ENCODE data around the gene TP53I11.

TP53I11 gene

DNA sequence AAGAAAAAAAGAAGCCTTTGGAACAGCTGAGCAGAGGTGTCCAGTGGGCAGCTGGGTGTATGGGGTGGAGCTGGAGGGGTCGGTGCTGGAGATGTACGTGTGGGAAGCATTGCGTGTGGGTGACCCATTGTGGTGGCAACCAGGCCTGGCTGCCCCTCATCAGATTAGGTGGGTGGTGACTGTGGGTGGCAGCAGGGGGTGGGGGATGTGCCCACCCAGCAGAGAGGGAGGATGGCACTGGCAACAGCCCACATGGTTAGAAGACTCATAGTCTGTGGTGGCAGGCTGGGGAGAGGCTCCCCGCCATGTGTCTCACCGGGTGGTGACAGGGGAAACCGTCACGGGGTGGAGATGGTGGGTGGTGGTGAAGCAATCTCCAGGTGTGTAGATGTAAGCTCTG, 27.6 kb downstream of the TP53I11 start:
- H3K27me3 ChIP-seq (ENCODE audit: low read length): no peaks in the 10 kb centered on the region

DNA sequence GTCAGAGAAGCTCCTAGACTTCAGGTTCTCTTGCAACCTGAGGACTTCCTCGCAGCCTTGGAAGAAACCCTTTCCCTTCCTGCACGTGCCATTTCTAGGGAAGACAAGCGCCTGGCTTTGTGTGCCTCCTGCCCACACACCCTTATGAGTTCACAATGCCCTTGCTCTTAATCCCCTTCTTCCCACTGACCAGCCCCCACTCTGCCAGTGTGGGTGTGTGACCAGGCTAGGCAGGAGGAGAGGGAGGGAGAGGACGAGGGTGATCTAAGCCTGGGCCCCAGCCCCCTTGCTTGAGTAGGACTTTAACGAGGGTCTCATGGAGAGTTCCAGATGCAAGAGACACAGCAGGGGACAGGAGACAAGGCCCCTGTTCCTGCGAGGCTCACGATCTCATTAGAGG, 30.2 kb downstream of the TP53I11 start:
- H3F3A ChIP-seq (ENCODE audit: insufficient read depth): no peaks in the 10 kb centered on the region
- no peaks in the 10 kb centered on the region for H3K79me2 ChIP-seq (ENCODE audit: insufficient read depth, low read length)
- H2AFZ ChIP-seq (ENCODE audit: low read depth, low read length, severe bottlenecking): no peak overlapping the region
- no peaks in the 10 kb centered on the region for H3K9me3 ChIP-seq (ENCODE audit: insufficient read depth, low read length)
- H3K27me3 ChIP-seq (ENCODE audit: low read length): no peaks in the 10 kb centered on the region
- no peaks in the 10 kb centered on the region for H3K36me3 ChIP-seq (ENCODE audit: low read length)
- H3K9me2 ChIP-seq (replicated peaks; ENCODE audit: insufficient read depth, low read length): no peaks in the 10 kb centered on the region
- TF ChIP-seq, protein P1, sequence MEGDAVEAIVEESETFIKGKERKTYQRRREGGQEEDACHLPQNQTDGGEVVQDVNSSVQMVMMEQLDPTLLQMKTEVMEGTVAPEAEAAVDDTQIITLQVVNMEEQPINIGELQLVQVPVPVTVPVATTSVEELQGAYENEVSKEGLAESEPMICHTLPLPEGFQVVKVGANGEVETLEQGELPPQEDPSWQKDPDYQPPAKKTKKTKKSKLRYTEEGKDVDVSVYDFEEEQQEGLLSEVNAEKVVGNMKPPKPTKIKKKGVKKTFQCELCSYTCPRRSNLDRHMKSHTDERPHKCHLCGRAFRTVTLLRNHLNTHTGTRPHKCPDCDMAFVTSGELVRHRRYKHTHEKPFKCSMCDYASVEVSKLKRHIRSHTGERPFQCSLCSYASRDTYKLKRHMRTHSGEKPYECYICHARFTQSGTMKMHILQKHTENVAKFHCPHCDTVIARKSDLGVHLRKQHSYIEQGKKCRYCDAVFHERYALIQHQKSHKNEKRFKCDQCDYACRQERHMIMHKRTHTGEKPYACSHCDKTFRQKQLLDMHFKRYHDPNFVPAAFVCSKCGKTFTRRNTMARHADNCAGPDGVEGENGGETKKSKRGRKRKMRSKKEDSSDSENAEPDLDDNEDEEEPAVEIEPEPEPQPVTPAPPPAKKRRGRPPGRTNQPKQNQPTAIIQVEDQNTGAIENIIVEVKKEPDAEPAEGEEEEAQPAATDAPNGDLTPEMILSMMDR (IDR thresholded peaks at IDR 0.05; ENCODE audit: insufficient read depth, low read length, poor library complexity, severe bottlenecking): no peak
- no peak for TF ChIP-seq EZH2phosphoT487 (conservative IDR thresholded peaks at IDR 0.05; ENCODE audit: low read length)
- H3K4me2 ChIP-seq (ENCODE audit: low read depth, low read length, poor library complexity, severe bottlenecking): no peak overlapping the region
- H4K20me1 ChIP-seq (ENCODE audit: low read depth, low read length): no peaks in the 10 kb centered on the region
- no peak overlapping the region for H3K9ac ChIP-seq (ENCODE audit: low read length)
- no peak overlapping the region for H3K27ac ChIP-seq (ENCODE audit: low read depth, low read length)
- H3K4me3 ChIP-seq (ENCODE audit: insufficient read depth, low read length, poor library complexity, severe bottlenecking): no peak overlapping the region

More for the DNA sequence above, 27.6 kb downstream of the TP53I11 start:
- H3K4me2 ChIP-seq (ENCODE audit: low read depth, low read length, poor library complexity, severe bottlenecking): no peak overlapping the region
- H4K20me1 ChIP-seq (ENCODE audit: low read depth, low read length): no peaks in the 10 kb centered on the region
- no peaks in the 10 kb centered on the region for H3K9me2 ChIP-seq (replicated peaks; ENCODE audit: insufficient read depth, low read length)
- H2AFZ ChIP-seq (ENCODE audit: low read depth, low read length, severe bottlenecking): no peak overlapping the region
- no peaks in the 10 kb centered on the region for H3K9me3 ChIP-seq (ENCODE audit: insufficient read depth, low read length)
- TF ChIP-seq, protein P1 (IDR thresholded peaks at IDR 0.05; ENCODE audit: insufficient read depth, low read length, poor library complexity, severe bottlenecking): no peak
- no peak for TF ChIP-seq EZH2phosphoT487 (conservative IDR thresholded peaks at IDR 0.05; ENCODE audit: low read length)
- H3K79me2 ChIP-seq (ENCODE audit: insufficient read depth, low read length): no peaks in the 10 kb centered on the region
- H3F3A ChIP-seq (ENCODE audit: insufficient read depth): no peaks in the 10 kb centered on the region
- H3K4me3 ChIP-seq (ENCODE audit: insufficient read depth, low read length, poor library complexity, severe bottlenecking): no peak overlapping the region
- H3K27ac ChIP-seq (ENCODE audit: low read depth, low read length): no peak overlapping the region
- no peak overlapping the region for H3K9ac ChIP-seq (ENCODE audit: low read length)
- no peaks in the 10 kb centered on the region for H3K36me3 ChIP-seq (ENCODE audit: low read length)

DNA sequence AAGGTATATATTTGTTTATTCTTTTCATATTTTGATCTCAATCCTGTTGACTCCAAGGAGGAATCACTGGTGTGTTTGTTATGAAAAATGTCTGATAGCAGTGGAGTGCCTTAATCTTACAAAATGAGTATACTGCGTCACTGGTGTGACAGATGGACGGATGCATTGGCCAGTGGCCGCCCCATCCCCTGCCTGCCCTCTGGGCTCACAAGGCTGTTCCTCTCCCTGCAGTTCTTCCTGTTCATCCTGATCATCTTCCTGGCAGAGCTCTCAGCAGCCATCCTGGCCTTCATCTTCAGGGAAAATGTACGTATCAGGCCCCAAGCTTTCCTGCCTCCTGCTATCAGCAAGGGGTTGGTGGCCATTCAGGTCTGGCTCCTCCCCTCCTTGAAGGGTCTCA, 32.9 kb downstream of the TP53I11 start:
- Histone ChIP-seq H3K9me3 (ENCODE audit: insufficient read depth, low read length) (no peaks in the 10 kb centered on the region), H3K4me3 (ENCODE audit: insufficient read depth, low read length, poor library complexity, severe bottlenecking) (no peak overlapping the region), H4K20me1 (ENCODE audit: low read depth, low read length) (no peaks in the 10 kb centered on the region), H3K79me2 (ENCODE audit: insufficient read depth, low read length) (no peaks in the 10 kb centered on the region), H3K4me2 (ENCODE audit: low read depth, low read length, poor library complexity, severe bottlenecking) (no peak overlapping the region), H3K9me2 (replicated peaks; ENCODE audit: insufficient read depth, low read length) (no peaks in the 10 kb centered on the region), H3K27ac (ENCODE audit: low read depth, low read length) (no peak overlapping the region), H3K9ac (ENCODE audit: low read length) (no peak overlapping the region), H3F3A (ENCODE audit: insufficient read depth) (no peaks in the 10 kb centered on the region), H3K36me3 (ENCODE audit: low read length) (no peaks in the 10 kb centered on the region), H2AFZ (ENCODE audit: low read depth, low read length, severe bottlenecking) (no peak overlapping the region), H3K27me3 (ENCODE audit: low read length) (no peaks in the 10 kb centered on the region)
- TF ChIP-seq EZH2phosphoT487 (conservative IDR thresholded peaks at IDR 0.05; ENCODE audit: low read length): no peak
- TF ChIP-seq, protein P1 (IDR thresholded peaks at IDR 0.05; ENCODE audit: insufficient read depth, low read length, poor library complexity, severe bottlenecking): no peak
